22Rv1 (cell line): ENCODE data around the gene ZNF846.

Source experiments
- H3K27ac ChIP-seq: fragments of 450-650 bp; 2 replicates; pipeline ENCODE4 v1.5.1; 2017
- ZFX ChIP-seq: fragments of 450-650 bp; IDR thresholded peaks from 2 replicates; pipeline ENCODE4 v1.6.1; 2017; ENCODE audit warnings: antibody characterized with exemption, borderline replicate concordance
- TF ChIP-seq, protein P1 (sequence below): fragments of 450-650 bp; IDR thresholded peaks from 2 replicates; pipeline ENCODE4 v1.5.1; 2017; ENCODE audit warnings: mild to moderate bottlenecking

The ZNF846 gene

GRCh38 chr19:9724157-9724556 is 44.4 kb downstream of the ZNF846 start:
- no peak overlapping the region for H3K27ac ChIP-seq
- no peak for TF ChIP-seq ZFX
- TF ChIP-seq, protein P1, sequence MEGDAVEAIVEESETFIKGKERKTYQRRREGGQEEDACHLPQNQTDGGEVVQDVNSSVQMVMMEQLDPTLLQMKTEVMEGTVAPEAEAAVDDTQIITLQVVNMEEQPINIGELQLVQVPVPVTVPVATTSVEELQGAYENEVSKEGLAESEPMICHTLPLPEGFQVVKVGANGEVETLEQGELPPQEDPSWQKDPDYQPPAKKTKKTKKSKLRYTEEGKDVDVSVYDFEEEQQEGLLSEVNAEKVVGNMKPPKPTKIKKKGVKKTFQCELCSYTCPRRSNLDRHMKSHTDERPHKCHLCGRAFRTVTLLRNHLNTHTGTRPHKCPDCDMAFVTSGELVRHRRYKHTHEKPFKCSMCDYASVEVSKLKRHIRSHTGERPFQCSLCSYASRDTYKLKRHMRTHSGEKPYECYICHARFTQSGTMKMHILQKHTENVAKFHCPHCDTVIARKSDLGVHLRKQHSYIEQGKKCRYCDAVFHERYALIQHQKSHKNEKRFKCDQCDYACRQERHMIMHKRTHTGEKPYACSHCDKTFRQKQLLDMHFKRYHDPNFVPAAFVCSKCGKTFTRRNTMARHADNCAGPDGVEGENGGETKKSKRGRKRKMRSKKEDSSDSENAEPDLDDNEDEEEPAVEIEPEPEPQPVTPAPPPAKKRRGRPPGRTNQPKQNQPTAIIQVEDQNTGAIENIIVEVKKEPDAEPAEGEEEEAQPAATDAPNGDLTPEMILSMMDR = no peak

GRCh38 chr19:9721861-9722260 is 46.7 kb downstream of the ZNF846 start:
- TF ChIP-seq, protein P1 = no peak
- TF ChIP-seq ZFX = no peak
- H3K27ac ChIP-seq = no peak overlapping the region

DNA sequence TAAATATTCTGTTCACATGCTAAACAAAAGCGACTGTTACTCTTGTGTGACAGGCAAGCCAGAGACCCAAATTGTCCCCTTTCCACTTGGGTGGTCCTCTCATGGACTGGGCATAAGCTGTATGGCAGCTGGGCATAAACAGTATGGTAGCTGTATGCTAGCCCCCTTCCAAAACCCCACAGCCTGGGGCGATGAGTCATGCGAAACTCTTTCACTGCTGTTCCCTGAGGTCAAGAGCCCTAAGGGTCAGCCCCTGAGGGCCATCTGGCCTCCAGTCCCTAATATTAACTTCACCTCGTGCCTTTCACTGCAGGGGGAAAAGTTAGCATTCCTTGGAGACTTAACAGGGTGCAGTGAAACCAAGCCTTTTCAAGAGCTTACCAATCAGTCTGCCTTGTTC is 48.0 kb downstream of the ZNF846 start:
- no peak overlapping the region for H3K27ac ChIP-seq
- TF ChIP-seq, protein P1 = no peak
- no peak for TF ChIP-seq ZFX

GRCh38 chr19:9711815-9712214 is 56.7 kb downstream of the ZNF846 start:
- TF ChIP-seq, protein P1 = no peak
- no peak for TF ChIP-seq ZFX
- H3K27ac ChIP-seq = no peak overlapping the region

DNA sequence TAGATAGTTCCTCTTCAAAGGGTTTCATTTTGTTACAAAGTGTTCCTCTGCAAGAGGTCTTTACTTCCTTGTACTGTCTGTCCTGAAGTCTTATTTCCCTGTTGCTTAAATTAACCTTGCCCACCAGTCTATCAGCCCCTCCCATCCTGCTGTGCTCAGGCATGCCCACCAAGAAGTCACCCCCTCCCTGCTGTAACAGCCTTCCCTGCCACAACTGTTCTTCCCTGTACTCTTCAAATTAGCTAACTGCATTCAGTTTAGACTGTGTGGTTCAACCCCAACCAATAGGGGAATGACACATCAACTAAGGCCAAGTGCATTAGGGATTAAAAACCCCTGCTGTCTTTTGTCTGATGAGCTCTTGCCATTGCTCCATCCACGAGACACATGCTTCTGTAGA is 59.2 kb downstream of the ZNF846 start:
- H3K27ac ChIP-seq = no peak overlapping the region
- TF ChIP-seq, protein P1 = no peak
- TF ChIP-seq ZFX = no peak

GRCh38 chr19:9705836-9706235 is 62.7 kb downstream of the ZNF846 start:
- H3K27ac ChIP-seq = no peak overlapping the region
- TF ChIP-seq, protein P1 = no peak

- H3K27ac ChIP-seq = no peak overlapping the region
- TF ChIP-seq, protein P1 = no peak
- TF ChIP-seq ZFX = no peak
Observed at GRCh38 chr19:9702186-9702585, 66.4 kb downstream of the ZNF846 start.
